ENCODE results near the gene BCL7B. TPM values are rescaled to one million over a fixed set of nuclear protein-coding genes. Genes with fewer than 3 reads are reported as not detected.

The BCL7B gene
- total and polyA plus RNA-seq, 2 of the 13 experiments (the other 11 are each of a cell fraction or from before 2014, with no cell fraction given), result 24.3 to 38.2 TPM

DNA sequence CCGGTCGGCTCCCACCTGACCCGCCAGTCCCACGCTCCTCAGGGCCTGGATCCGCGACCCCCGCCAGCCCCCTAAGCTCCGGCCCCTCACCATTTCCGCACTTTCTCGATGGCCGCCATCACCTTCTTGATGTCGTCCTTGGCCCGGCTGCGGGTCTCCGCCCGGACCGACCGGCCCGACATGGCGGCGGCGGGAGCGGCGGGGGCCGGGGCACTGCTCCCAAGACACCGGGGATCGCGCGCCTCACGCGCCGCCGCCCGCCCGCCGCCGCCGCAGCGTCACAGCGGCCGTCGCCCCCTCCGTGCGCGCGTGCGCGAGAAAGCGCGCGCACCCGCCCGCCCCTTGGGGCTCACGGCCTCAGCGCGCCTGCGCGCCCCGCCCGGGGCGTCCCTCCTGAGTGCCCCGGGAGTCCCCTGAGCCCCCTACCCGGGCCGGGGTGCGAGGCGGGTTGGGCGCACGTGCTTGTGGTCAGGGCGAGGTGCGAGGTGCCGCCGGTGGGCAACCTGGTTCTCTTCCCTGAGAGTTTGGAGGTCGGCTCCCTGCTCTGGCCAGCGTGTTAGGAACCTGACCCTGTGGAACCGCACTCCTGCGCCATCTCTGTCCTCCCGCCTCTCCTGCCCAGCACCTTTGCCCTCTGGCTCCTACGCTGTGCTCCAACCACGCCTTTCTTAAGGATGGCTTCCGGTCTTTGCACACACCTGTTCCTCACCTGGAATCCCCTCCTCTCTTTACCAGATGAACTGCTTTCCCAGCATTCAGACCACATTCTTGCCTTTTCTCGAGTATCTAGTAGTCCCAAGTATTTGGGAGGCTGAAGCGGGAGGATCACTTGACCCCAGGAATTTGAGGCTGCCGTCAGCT lies at the start of gene BCL7B (continued):
- no peak for TF ChIP-seq ZNF431 (CRISPR knock-in tag; IDR thresholded peaks at IDR 0.05; ENCODE audit: borderline replicate concordance, low read depth)
- TF ChIP-seq, protein P1, sequence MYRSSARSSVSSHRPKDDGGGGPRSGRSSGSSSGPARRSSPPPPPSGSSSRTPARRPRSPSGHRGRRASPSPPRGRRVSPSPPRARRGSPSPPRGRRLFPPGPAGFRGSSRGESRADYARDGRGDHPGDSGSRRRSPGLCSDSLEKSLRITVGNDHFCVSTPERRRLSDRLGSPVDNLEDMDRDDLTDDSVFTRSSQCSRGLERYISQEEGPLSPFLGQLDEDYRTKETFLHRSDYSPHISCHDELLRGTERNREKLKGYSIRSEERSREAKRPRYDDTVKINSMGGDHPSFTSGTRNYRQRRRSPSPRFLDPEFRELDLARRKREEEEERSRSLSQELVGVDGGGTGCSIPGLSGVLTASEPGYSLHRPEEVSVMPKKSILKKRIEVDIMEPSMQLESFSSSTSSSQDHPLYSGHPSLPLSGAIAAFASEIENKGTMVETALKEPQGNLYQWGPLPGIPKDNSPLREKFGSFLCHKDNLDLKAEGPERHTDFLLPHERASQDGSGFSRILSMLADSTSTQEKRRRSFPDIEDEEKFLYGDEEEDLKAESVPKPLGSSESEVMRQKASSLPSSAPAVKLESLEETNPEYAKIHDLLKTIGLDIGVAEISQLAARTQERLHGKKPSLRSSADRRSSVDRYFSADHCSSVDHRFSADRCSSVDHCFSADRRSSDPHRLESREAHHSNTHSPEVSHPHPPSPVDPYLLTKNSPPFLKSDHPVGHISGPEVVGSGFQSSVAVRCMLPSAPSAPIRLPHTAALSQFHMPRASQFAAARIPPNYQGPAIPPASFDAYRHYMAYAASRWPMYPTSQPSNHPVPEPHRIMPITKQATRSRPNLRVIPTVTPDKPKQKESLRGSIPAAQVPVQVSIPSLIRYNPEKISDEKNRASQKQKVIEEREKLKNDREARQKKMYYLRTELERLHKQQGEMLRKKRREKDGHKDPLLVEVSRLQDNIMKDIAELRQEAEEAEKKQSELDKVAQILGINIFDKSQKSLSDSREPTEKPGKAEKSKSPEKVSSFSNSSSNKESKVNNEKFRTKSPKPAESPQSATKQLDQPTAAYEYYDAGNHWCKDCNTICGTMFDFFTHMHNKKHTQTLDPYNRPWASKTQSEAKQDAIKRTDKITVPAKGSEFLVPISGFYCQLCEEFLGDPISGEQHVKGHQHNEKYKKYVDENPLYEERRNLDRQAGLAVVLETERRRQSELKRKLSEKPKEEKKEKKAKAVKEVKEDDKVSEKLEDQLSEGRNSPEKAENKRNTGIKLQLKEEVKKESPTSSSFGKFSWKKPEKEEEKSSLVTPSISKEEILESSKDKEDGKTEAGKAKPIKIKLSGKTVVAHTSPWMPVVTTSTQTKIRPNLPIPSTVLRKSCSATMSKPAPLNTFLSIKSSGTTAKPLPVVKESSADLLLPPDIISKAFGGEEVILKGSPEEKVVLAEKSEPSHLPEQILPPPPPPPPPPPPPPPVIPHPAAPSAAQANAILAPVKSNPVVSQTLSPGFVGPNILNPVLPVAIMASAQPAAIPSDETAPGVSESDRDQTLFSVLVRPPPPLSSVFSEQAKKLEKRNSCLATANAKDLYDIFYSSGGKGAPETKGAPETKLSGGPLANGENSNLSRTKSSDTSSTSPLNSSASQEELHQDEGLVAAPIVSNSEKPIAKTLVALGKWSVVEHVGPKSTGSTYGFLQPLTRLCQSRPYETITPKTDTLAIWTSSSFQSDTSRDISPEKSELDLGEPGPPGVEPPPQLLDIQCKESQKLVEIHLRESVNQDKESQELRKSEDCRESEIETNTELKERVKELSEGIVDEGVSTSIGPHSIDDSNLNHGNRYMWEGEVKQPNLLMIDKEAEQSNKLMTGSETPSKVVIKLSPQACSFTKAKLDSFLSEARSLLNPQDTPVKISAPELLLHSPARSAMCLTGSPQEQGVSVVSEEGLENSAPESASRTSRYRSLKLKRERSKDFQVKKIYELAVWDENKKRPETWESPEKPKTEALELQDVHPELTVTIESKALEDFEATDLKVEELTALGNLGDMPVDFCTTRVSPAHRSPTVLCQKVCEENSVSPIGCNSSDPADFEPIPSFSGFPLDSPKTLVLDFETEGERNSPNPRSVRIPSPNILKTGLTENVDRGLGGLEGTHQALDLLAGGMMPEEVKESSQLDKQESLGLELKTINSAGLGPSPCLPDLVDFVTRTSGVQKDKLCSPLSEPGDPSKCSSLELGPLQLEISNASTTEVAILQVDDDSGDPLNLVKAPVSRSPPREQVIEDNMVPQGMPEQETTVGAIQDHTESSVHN (CRISPR knock-in tag; IDR thresholded peaks at IDR 0.05), result peak; percentile 43; the same call in 1 of the 2 replicates
- TF ChIP-seq FOXK2 (IDR thresholded peaks at IDR 0.05), result no peak
- TF ChIP-seq SETDB1 (CRISPR knock-in tag; IDR thresholded peaks at IDR 0.05; ENCODE audit: borderline replicate concordance), result no peak
- no peak for TF ChIP-seq RFXANK (CRISPR knock-in tag; IDR thresholded peaks at IDR 0.05)
- TF ChIP-seq ZBTB8A (CRISPR knock-in tag; IDR thresholded peaks at IDR 0.05; ENCODE audit: borderline replicate concordance, low read depth), result peak; percentile 69; the same call in 1 of the 2 replicates
- TF ChIP-seq, protein P2, sequence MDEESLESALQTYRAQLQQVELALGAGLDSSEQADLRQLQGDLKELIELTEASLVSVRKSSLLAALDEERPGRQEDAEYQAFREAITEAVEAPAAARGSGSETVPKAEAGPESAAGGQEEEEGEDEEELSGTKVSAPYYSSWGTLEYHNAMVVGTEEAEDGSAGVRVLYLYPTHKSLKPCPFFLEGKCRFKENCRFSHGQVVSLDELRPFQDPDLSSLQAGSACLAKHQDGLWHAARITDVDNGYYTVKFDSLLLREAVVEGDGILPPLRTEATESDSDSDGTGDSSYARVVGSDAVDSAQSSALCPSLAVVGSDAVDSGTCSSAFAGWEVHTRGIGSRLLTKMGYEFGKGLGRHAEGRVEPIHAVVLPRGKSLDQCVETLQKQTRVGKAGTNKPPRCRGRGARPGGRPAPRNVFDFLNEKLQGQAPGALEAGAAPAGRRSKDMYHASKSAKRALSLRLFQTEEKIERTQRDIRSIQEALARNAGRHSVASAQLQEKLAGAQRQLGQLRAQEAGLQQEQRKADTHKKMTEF (CRISPR knock-in tag; IDR thresholded peaks at IDR 0.05), result peak; percentile 47
- TF ChIP-seq, protein P3, sequence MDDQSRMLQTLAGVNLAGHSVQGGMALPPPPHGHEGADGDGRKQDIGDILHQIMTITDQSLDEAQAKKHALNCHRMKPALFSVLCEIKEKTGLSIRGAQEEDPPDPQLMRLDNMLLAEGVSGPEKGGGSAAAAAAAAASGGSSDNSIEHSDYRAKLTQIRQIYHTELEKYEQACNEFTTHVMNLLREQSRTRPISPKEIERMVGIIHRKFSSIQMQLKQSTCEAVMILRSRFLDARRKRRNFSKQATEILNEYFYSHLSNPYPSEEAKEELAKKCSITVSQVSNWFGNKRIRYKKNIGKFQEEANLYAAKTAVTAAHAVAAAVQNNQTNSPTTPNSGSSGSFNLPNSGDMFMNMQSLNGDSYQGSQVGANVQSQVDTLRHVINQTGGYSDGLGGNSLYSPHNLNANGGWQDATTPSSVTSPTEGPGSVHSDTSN (CRISPR knock-in tag; IDR thresholded peaks at IDR 0.05; ENCODE audit: borderline replicate concordance), result peak; percentile 82; the same call in 1 of the 2 replicates
- TF ChIP-seq, protein P4, sequence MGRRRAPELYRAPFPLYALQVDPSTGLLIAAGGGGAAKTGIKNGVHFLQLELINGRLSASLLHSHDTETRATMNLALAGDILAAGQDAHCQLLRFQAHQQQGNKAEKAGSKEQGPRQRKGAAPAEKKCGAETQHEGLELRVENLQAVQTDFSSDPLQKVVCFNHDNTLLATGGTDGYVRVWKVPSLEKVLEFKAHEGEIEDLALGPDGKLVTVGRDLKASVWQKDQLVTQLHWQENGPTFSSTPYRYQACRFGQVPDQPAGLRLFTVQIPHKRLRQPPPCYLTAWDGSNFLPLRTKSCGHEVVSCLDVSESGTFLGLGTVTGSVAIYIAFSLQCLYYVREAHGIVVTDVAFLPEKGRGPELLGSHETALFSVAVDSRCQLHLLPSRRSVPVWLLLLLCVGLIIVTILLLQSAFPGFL (CRISPR knock-in tag; IDR thresholded peaks at IDR 0.05), result peak; percentile 98; the same call in 1 of the 2 replicates
- TF ChIP-seq DNMT3B (CRISPR knock-in tag; conservative IDR thresholded peaks at IDR 0.05), result 0 out of 2 replicates have a peak, but pooled peaks have one; percentile 80
- peak; percentile 79 for TF ChIP-seq HINFP (CRISPR knock-in tag; IDR thresholded peaks at IDR 0.05; ENCODE audit: low read depth)
- TF ChIP-seq KMT2B (CRISPR knock-in tag; IDR thresholded peaks at IDR 0.05), result no peak
- TF ChIP-seq ZNF749 (CRISPR knock-in tag; IDR thresholded peaks at IDR 0.05; ENCODE audit: borderline replicate concordance), result peak; percentile 94
